Erythroblast (primary cell): ENCODE measurements around the gene NCLN.
"Not testable (repeated sequence)": the region's sequence is repeated elsewhere in the genome, so short reads cannot be mapped to it uniquely, and the experiment has no call there.

Experiments used
- DNase-seq, 2 experiments: peaks; one replicate each; lab custom pipeline; 2025; lab: John Stamatoyannopoulos, UW
- GATA1 ChIP-seq: IDR thresholded peaks from 2 replicates; pipeline ENCODE4 v1.6.1; 2011; ENCODE audit warnings: low read depth, mild to moderate bottlenecking, control low read depth, low read length, moderate library complexity
- POLR2A ChIP-seq: IDR thresholded peaks from 2 replicates; pipeline ENCODE4 v1.6.1; 2011; ENCODE audit warnings: mild to moderate bottlenecking, low read length

Gene NCLN

GRCh38 chr19:3225677-3226093 lies 40.0 kb downstream of the NCLN start:
- DNase-seq: no peak
- TF ChIP-seq GATA1: no peak
- no peak for TF ChIP-seq POLR2A

GRCh38 chr19:3227054-3227626 lies 41.4 kb downstream of the NCLN start:
- no peak for TF ChIP-seq POLR2A
- TF ChIP-seq GATA1: no peak
- DNase-seq: no peak

- TF ChIP-seq POLR2A (no peak), GATA1 (no peak)
- DNase-seq: no peak
Measured at GRCh38 chr19:3229346-3229743, 43.6 kb downstream of the NCLN start.

GRCh38 chr19:3229888-3230496 lies 44.3 kb downstream of the NCLN start:
- TF ChIP-seq POLR2A: no peak
- TF ChIP-seq GATA1: no peak
- DNase-seq: no peak

- DNase-seq: no peak
- TF ChIP-seq GATA1: no peak
- no peak for TF ChIP-seq POLR2A
Measured at GRCh38 chr19:3231288-3231687, 45.6 kb downstream of the NCLN start.

- no peak for DNase-seq
- TF ChIP-seq GATA1 (no peak), POLR2A (no peak)
Measured at GRCh38 chr19:3233116-3233515, 47.4 kb downstream of the NCLN start.

- no peak for TF ChIP-seq GATA1
- no peak for TF ChIP-seq POLR2A
- DNase-seq: no peak
Measured at GRCh38 chr19:3233831-3234230, 48.1 kb downstream of the NCLN start.

GRCh38 chr19:3234800-3235199 lies 49.1 kb downstream of the NCLN start:
- TF ChIP-seq GATA1 (no peak), POLR2A (no peak)

GRCh38 chr19:3235604-3236003 lies 49.9 kb downstream of the NCLN start:
- not testable (repeated sequence) for DNase-seq

More at GRCh38 chr19:3234800-3235199, 49.1 kb downstream of the NCLN start:
- peak in 1 of 2 experiments; percentile 29 for DNase-seq

GRCh38 chr19:3236272-3236671 lies 50.5 kb downstream of the NCLN start:
- TF ChIP-seq POLR2A (no peak), GATA1 (no peak)
- no peak for DNase-seq

GRCh38 chr19:3238066-3238561 lies 52.4 kb downstream of the NCLN start:
- TF ChIP-seq POLR2A: no peak
- no peak for TF ChIP-seq GATA1
- no peak for DNase-seq

- TF ChIP-seq POLR2A: no peak
- no peak for TF ChIP-seq GATA1
- DNase-seq: no peak
Measured at GRCh38 chr19:3239367-3239766, 53.6 kb downstream of the NCLN start.

- TF ChIP-seq POLR2A (no peak), GATA1 (no peak)
- DNase-seq: peak; percentile 56 to 58
Measured at GRCh38 chr19:3243819-3244700, 58.3 kb downstream of the NCLN start.

- TF ChIP-seq GATA1: no peak
- no peak for TF ChIP-seq POLR2A
- DNase-seq: no peak
Measured at GRCh38 chr19:3245050-3245449, 59.3 kb downstream of the NCLN start.
